SJSA1 (cell line): ENCODE data around the gene TMEM106C. TPM values are rescaled to one million over a fixed set of nuclear protein-coding genes. Genes with fewer than 3 reads are reported as not detected.

Experiments used
- DNase-seq, 2 experiments: peaks; one replicate each; pipeline ENCODE4 v3.0.0-alpha.2; 2015 to 2020; ENCODE audit warnings: low spot score in 2 of 2, low read depth in 1 of 2
- H3K27ac ChIP-seq: fragments of 250-450 bp; sonication (Bioruptor Pico); 2 replicates; pipeline ENCODE4 v1.5.1; 2020; ENCODE audit warnings: mild to moderate bottlenecking, moderate library complexity
- H3K27me3 ChIP-seq: fragments of 250-450 bp; sonication (Bioruptor Pico); replicated peaks from 2 replicates; pipeline ENCODE4 v1.5.1; 2020; ENCODE audit warnings: mild to moderate bottlenecking, moderate library complexity
- H3K36me3 ChIP-seq: fragments of 250-450 bp; sonication (Bioruptor Pico); 2 replicates; pipeline ENCODE4 v1.5.1; 2020; ENCODE audit warnings: mild to moderate bottlenecking
- H3K4me1 ChIP-seq: fragments of 250-450 bp; sonication (Bioruptor Pico); replicated peaks from 2 replicates; pipeline ENCODE4 v1.6.1; 2021; ENCODE audit warnings: mild to moderate bottlenecking
- H3K4me3 ChIP-seq: fragments of 250-450 bp; sonication (Bioruptor Pico); 2 replicates; pipeline ENCODE4 v1.5.1; 2020; ENCODE audit warnings: mild to moderate bottlenecking
- H3K9me3 ChIP-seq: fragments of 250-450 bp; sonication (Bioruptor Pico); replicated peaks from 2 replicates; pipeline ENCODE4 v1.5.1; 2020; ENCODE audit warnings: mild to moderate bottlenecking
- total RNA-seq: library from RNA; depleted of rRNA; stranded (reverse); fragments of >200 nt; shearing (Covaris generic); gene quantifications from 2 replicates; pipeline ENCODE4 v1.2.3, GENCODE V29; 2014

Gene TMEM106C
- total RNA-seq, 1 experiment from 2014 or later = 143 TPM

GRCh38 chr12:47962198-47962597 is 1.2 kb upstream of the TMEM106C start:
- Histone ChIP-seq H3K4me1 (peaks cover 9% of the 10 kb centered on the region; the same call in 1 of the 2 replicates), H3K9me3 (peaks cover 4% of the 10 kb centered on the region; the same call in 1 of the 2 replicates), H3K27ac (no peak overlapping the region)

GRCh38 chr12:47964106-47964728 is 821 bp downstream of the TMEM106C start:
- H3K4me3 ChIP-seq = peak overlapping the region; percentile 68
- H3K36me3 ChIP-seq = peaks cover 19% of the 10 kb centered on the region
- H3K4me1 ChIP-seq = peaks cover 9% of the 10 kb centered on the region; the same call in 1 of the 2 replicates
- no peaks in the 10 kb centered on the region for H3K9me3 ChIP-seq
- no peak overlapping the region for H3K27ac ChIP-seq
- no peak for DNase-seq
- no peaks in the 10 kb centered on the region for H3K27me3 ChIP-seq

More at GRCh38 chr12:47962198-47962597, 1.2 kb upstream of the TMEM106C start:
- Histone ChIP-seq H3K27me3 (no peaks in the 10 kb centered on the region), H3K36me3 (peaks cover 14% of the 10 kb centered on the region), H3K4me3 (no peak overlapping the region)
- no peak for DNase-seq

- no peak overlapping the region for H3K27ac ChIP-seq
- no peaks in the 10 kb centered on the region for H3K9me3 ChIP-seq
- peaks cover 19% of the 10 kb centered on the region for H3K36me3 ChIP-seq
- DNase-seq = no peak
- no peaks in the 10 kb centered on the region for H3K27me3 ChIP-seq
- no peak overlapping the region for H3K4me3 ChIP-seq
- peaks cover 9% of the 10 kb centered on the region; the same call in 1 of the 2 replicates for H3K4me1 ChIP-seq
These were observed 2.2 kb downstream of the TMEM106C start for GRCh38 chr12:47965581-47965980.

- no peak for DNase-seq
- Histone ChIP-seq H3K27ac (no peak overlapping the region), H3K36me3 (peaks cover 19% of the 10 kb centered on the region), H3K4me1 (peaks cover 9% of the 10 kb centered on the region; the same call in 1 of the 2 replicates), H3K9me3 (no peaks in the 10 kb centered on the region), H3K27me3 (no peaks in the 10 kb centered on the region), H3K4me3 (no peak overlapping the region)
These were observed 4.3 kb downstream of the TMEM106C start for GRCh38 chr12:47967461-47968321.

- no peaks in the 10 kb centered on the region for H3K9me3 ChIP-seq
- no peaks in the 10 kb centered on the region for H3K27me3 ChIP-seq
- H3K36me3 ChIP-seq = peaks cover 15% of the 10 kb centered on the region
- H3K4me1 ChIP-seq = no peaks in the 10 kb centered on the region
- no peak overlapping the region for H3K4me3 ChIP-seq
- no peak overlapping the region for H3K27ac ChIP-seq
- no peak for DNase-seq
These were observed 6.4 kb downstream of the TMEM106C start for GRCh38 chr12:47969845-47970244.

GRCh38 chr12:47970843-47971242 is 7.4 kb downstream of the TMEM106C start:
- no peak for DNase-seq
- Histone ChIP-seq H3K27me3 (no peaks in the 10 kb centered on the region), H3K4me1 (no peaks in the 10 kb centered on the region), H3K36me3 (peaks cover 9% of the 10 kb centered on the region), H3K27ac (no peak overlapping the region), H3K9me3 (no peaks in the 10 kb centered on the region), H3K4me3 (no peak overlapping the region)

GRCh38 chr12:47972895-47973294 is 9.5 kb downstream of the TMEM106C start:
- no peak overlapping the region for H3K27ac ChIP-seq
- DNase-seq = no peak
- H3K4me3 ChIP-seq = no peak overlapping the region
- H3K36me3 ChIP-seq = peaks cover 4% of the 10 kb centered on the region; the same call in 1 of the 2 replicates
- no peaks in the 10 kb centered on the region for H3K27me3 ChIP-seq
- no peaks in the 10 kb centered on the region for H3K4me1 ChIP-seq
- H3K9me3 ChIP-seq = no peaks in the 10 kb centered on the region

- H3K4me1 ChIP-seq = no peaks in the 10 kb centered on the region
These were observed 10.5 kb downstream of the TMEM106C start for GRCh38 chr12:47973870-47974269.

GRCh38 chr12:47975036-47975620 is 11.7 kb downstream of the TMEM106C start:
- Histone ChIP-seq H3K27me3 (no peaks in the 10 kb centered on the region), H3K4me3 (no peak overlapping the region), H3K36me3 (no peaks in the 10 kb centered on the region), H3K27ac (no peak overlapping the region), H3K9me3 (no peaks in the 10 kb centered on the region), H3K4me1 (no peaks in the 10 kb centered on the region)
- no peak for DNase-seq

More at GRCh38 chr12:47973870-47974269, 10.5 kb downstream of the TMEM106C start:
- Histone ChIP-seq H3K4me3 (no peak overlapping the region), H3K9me3 (no peaks in the 10 kb centered on the region), H3K36me3 (no peaks in the 10 kb centered on the region), H3K27me3 (no peaks in the 10 kb centered on the region), H3K27ac (no peak overlapping the region)
- DNase-seq = no peak

- no peaks in the 10 kb centered on the region for H3K27me3 ChIP-seq
- no peak overlapping the region for H3K4me3 ChIP-seq
- H3K27ac ChIP-seq = no peak overlapping the region
- H3K9me3 ChIP-seq = no peaks in the 10 kb centered on the region
- H3K4me1 ChIP-seq = no peaks in the 10 kb centered on the region
- no peaks in the 10 kb centered on the region for H3K36me3 ChIP-seq
- DNase-seq = no peak
These were observed 12.4 kb downstream of the TMEM106C start for GRCh38 chr12:47975816-47976215.

GRCh38 chr12:47977046-47977771 is 13.8 kb downstream of the TMEM106C start:
- Histone ChIP-seq H3K27ac (no peak overlapping the region), H3K4me3 (no peak overlapping the region), H3K9me3 (no peaks in the 10 kb centered on the region), H3K4me1 (no peaks in the 10 kb centered on the region), H3K27me3 (no peaks in the 10 kb centered on the region), H3K36me3 (no peaks in the 10 kb centered on the region)
- no peak for DNase-seq

- H3K4me1 ChIP-seq = no peaks in the 10 kb centered on the region
- H3K4me3 ChIP-seq = no peak overlapping the region
- H3K9me3 ChIP-seq = no peaks in the 10 kb centered on the region
- no peak overlapping the region for H3K27ac ChIP-seq
- DNase-seq = no peak
- no peaks in the 10 kb centered on the region for H3K27me3 ChIP-seq
- no peaks in the 10 kb centered on the region for H3K36me3 ChIP-seq
These were observed 14.6 kb downstream of the TMEM106C start for GRCh38 chr12:47977772-47978597.

- no peak for DNase-seq
- no peak overlapping the region for H3K4me3 ChIP-seq
- H3K36me3 ChIP-seq = no peaks in the 10 kb centered on the region
- H3K27ac ChIP-seq = no peak overlapping the region
- no peaks in the 10 kb centered on the region for H3K4me1 ChIP-seq
- no peaks in the 10 kb centered on the region for H3K27me3 ChIP-seq
- H3K9me3 ChIP-seq = no peaks in the 10 kb centered on the region
These were observed 15.1 kb downstream of the TMEM106C start for GRCh38 chr12:47978598-47978873.
